ENCODE data around the gene OLAH. TPM values are rescaled to one million over a fixed set of nuclear protein-coding genes. Genes with fewer than 3 reads are reported as not detected.
"Not testable (repeated sequence)": the region's sequence is repeated elsewhere in the genome, so short reads cannot be mapped to it uniquely, and the experiment has no call there.

Gene OLAH
- not detected in 2 replicates for polyA plus RNA-seq (2014; cell fraction: cytosol; rRNA removed)
- not detected in 2 replicates for polyA plus RNA-seq (2014; cell fraction: nucleus; rRNA removed)

GRCh38 chr10:15043674-15044073 is at the start of gene OLAH:
Gene OLAH (plus strand): TSS chr10:15043943. CDS start chr10:15047289, 3,346 bp downstream.
- no peak for DNase-seq (ENCODE audit: low spot score)

- no peak for DNase-seq (ENCODE audit: low spot score)
Observed at GRCh38 chr10:14995964-14996565, 47.7 kb upstream of the OLAH start.

- not testable (repeated sequence) for DNase-seq (ENCODE audit: low spot score)
Observed at GRCh38 chr10:15013530-15013929, 30.2 kb upstream of the OLAH start.

GRCh38 chr10:15015451-15015850 is 28.3 kb upstream of the OLAH start:
- no peak for DNase-seq (ENCODE audit: low spot score)

- not testable (repeated sequence) for DNase-seq (ENCODE audit: low spot score)
Observed at GRCh38 chr10:15020966-15021365, 22.8 kb upstream of the OLAH start.

GRCh38 chr10:15023079-15023478 is 20.7 kb upstream of the OLAH start:
- not testable (repeated sequence) for DNase-seq (ENCODE audit: low spot score)

GRCh38 chr10:15024017-15025004 is 19.4 kb upstream of the OLAH start:
- not testable (repeated sequence) for DNase-seq (ENCODE audit: low spot score)

GRCh38 chr10:15025040-15025439 is 18.7 kb upstream of the OLAH start:
- DNase-seq (ENCODE audit: low spot score) = not testable (repeated sequence)

GRCh38 chr10:15027741-15028140 is 16.0 kb upstream of the OLAH start:
- no peak for DNase-seq (ENCODE audit: low spot score)

GRCh38 chr10:15035385-15036301 is 8.1 kb upstream of the OLAH start:
- DNase-seq (ENCODE audit: low spot score) = no peak

- no peak for DNase-seq (ENCODE audit: low spot score)
Observed at GRCh38 chr10:15037691-15038090, 6.1 kb upstream of the OLAH start.

- DNase-seq (ENCODE audit: low spot score) = no peak
Observed at GRCh38 chr10:15038416-15038815, 5.3 kb upstream of the OLAH start.

- no peak for DNase-seq (ENCODE audit: low spot score)
Observed at GRCh38 chr10:15045380-15045779, 1.6 kb downstream of the OLAH start.

GRCh38 chr10:15046626-15047025 is 2.9 kb downstream of the OLAH start:
- no peak for DNase-seq (ENCODE audit: low spot score)

- DNase-seq (ENCODE audit: low spot score) = no peak
Observed at GRCh38 chr10:15049533-15049932, 5.8 kb downstream of the OLAH start.

- no peak for DNase-seq (ENCODE audit: low spot score)
Observed at GRCh38 chr10:15052121-15052520, 8.4 kb downstream of the OLAH start.

GRCh38 chr10:15053061-15053460 is 9.3 kb downstream of the OLAH start:
- DNase-seq (ENCODE audit: low spot score) = no peak

GRCh38 chr10:15058689-15059088 is 14.9 kb downstream of the OLAH start:
- no peak for DNase-seq (ENCODE audit: low spot score)

GRCh38 chr10:15059914-15060313 is 16.2 kb downstream of the OLAH start:
- no peak for DNase-seq (ENCODE audit: low spot score)

- no peak for DNase-seq (ENCODE audit: low spot score)
Observed at GRCh38 chr10:15060638-15061037, 16.9 kb downstream of the OLAH start.

GRCh38 chr10:15067154-15067553 is 23.4 kb downstream of the OLAH start:
- no peak for DNase-seq (ENCODE audit: low spot score)
